Brain pericyte (primary cell): Measurements from ENCODE around the gene REV1.
"Not testable (repeated sequence)": the region's sequence is repeated elsewhere in the genome, so short reads cannot be mapped to it uniquely, and the experiment has no call there.

Experiments
- DNase-seq: peaks from one replicate; pipeline ENCODE4 v3.0.0-alpha.2; 2012; ENCODE audit warnings: low read depth, low spot score

REV1 gene

GRCh38 chr2:99404039-99404796, 85.6 kb downstream of the REV1 start:
- DNase-seq: no peak

- no peak for DNase-seq
Measured at GRCh38 chr2:99403524-99403923, 86.3 kb downstream of the REV1 start.

- DNase-seq: no peak
Measured at GRCh38 chr2:99403084-99403483, 86.7 kb downstream of the REV1 start.

GRCh38 chr2:99401841-99402240, 88.0 kb downstream of the REV1 start:
- DNase-seq: no peak

- DNase-seq: no peak
Measured at GRCh38 chr2:99399795-99400194, 90.0 kb downstream of the REV1 start.

GRCh38 chr2:99399063-99399462, 90.8 kb downstream of the REV1 start:
- DNase-seq: no peak

GRCh38 chr2:99398303-99398702, 91.5 kb downstream of the REV1 start:
- DNase-seq: no peak

- DNase-seq: no peak
Measured at GRCh38 chr2:99397266-99397920, 92.4 kb downstream of the REV1 start.

GRCh38 chr2:99395589-99396130, 94.2 kb downstream of the REV1 start:
- no peak for DNase-seq

GRCh38 chr2:99389946-99390345, 99.9 kb downstream of the REV1 start:
- no peak for DNase-seq

GRCh38 chr2:99389371-99389770, 100.4 kb downstream of the REV1 start:
- no peak for DNase-seq

GRCh38 chr2:99388892-99389291, 100.9 kb downstream of the REV1 start:
- no peak for DNase-seq

GRCh38 chr2:99386011-99386410, 103.8 kb downstream of the REV1 start:
- DNase-seq: no peak

- no peak for DNase-seq
Measured at GRCh38 chr2:99382143-99382542, 107.7 kb downstream of the REV1 start.

GRCh38 chr2:99380376-99381010, 109.3 kb downstream of the REV1 start:
- DNase-seq: no peak

- no peak for DNase-seq
Measured at GRCh38 chr2:99377879-99378278, 111.9 kb downstream of the REV1 start.

- DNase-seq: no peak
Measured at GRCh38 chr2:99376254-99376864, 113.5 kb downstream of the REV1 start.

- DNase-seq: no peak
Measured at GRCh38 chr2:99374747-99375146, 115.1 kb downstream of the REV1 start.

- DNase-seq: no peak
Measured at GRCh38 chr2:99373144-99373543, 116.7 kb downstream of the REV1 start.

GRCh38 chr2:99368854-99369253, 121.0 kb downstream of the REV1 start:
- not testable (repeated sequence) for DNase-seq

- no peak for DNase-seq
Measured at GRCh38 chr2:99365661-99366060, 124.2 kb downstream of the REV1 start.

GRCh38 chr2:99356853-99357252, 133.0 kb downstream of the REV1 start:
- no peak for DNase-seq
